ENCODE results near the gene SCGB3A1. TPM values are rescaled to one million over a fixed set of nuclear protein-coding genes. Genes with fewer than 3 reads are reported as not detected.

SCGB3A1 gene
- total and polyA plus RNA-seq, 9 of the 15 experiments (the other 6 are each of a cell fraction or from before 2014, with no cell fraction given) = 0.33 TPM; not detected in 8

DNA sequence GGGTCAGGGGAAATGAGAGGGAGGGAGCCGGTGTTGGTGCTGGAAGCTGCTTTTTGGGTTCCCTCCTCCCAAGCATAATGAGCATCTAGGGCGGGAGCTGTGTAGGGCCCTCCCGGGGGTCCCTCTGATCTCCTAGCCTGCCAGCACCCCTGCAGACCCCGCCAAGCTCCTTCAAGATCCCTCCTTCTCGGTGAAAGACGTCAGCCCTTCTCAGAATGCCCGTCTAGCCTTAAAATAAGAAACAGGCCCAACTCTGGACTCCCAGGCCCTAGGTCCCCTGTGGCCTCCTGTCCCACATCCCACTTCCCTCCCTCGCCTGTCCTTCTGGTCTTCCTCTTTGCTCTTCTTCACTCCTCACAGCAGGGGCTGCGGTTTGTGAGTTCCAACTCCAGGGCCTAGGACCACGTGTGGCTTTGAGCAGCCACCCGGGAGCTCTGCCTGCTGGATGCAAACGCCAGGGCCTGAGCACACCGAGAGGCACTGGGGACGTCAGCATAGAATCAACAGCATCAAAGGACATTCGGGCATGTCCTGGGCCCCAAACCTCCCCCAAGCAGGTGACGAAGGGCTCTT lies 8.8 kb upstream of the SCGB3A1 start:
- in situ Hi-C loops (cut with MboI) (no loop called here), intact Hi-C loops (cut with micrococcal nuclease) (loop anchor here (10.0 kb wide), 2 partner anchors 45 to 395 kb away; partner anchors contain the start of gene RASGEF1C)
- H3K9me1 ChIP-seq (ENCODE audit: control insufficient read depth, insufficient read depth, low read length) = no peaks in the 10 kb centered on the region
- H3K4me3 ChIP-seq = no peak overlapping the region
- no peak overlapping the region for H3K27ac ChIP-seq (ENCODE audit: extremely low read depth, low read depth, low read length)
- no peaks in the 10 kb centered on the region for H3K9me3 ChIP-seq (replicated peaks; ENCODE audit: control insufficient read depth, insufficient read depth, low read depth, low read length)
- ChIA-PET CTCF (ENCODE audit: low intra/inter-chr PET ratio) (interaction anchor here (0.6 kb wide), 1 partner anchor 20 kb away, joined by 3 read pairs; no protein-coding TSS in a partner anchor), POLR2A (no interaction called here)
- no peak overlapping the region for H3K4me2 ChIP-seq (ENCODE audit: insufficient read depth, low read length)
- H3K9ac ChIP-seq (ENCODE audit: insufficient read depth in 1 of 2, low read depth in 2 of 2, low read length in 2 of 2) = no peak overlapping the region
- TF ChIP-seq EZH2 (IDR thresholded peaks at IDR 0.05; ENCODE audit: borderline replicate concordance, low read depth, low read length) (no peak), ZNF507 (tag; conservative IDR thresholded peaks at IDR 0.05) (no peak), FUS (optimal IDR thresholded peaks at IDR 0.05; ENCODE audit: low read depth, low read length) (no peak), ZNF436 (CRISPR knock-in tag; IDR thresholded peaks at IDR 0.05) (no peak), MIER1 (IDR thresholded peaks at IDR 0.05; ENCODE audit: low read depth) (no peak), SRSF1 (IDR thresholded peaks at IDR 0.05; ENCODE audit: low read depth, low read length) (no peak), PHF8 (IDR thresholded peaks at IDR 0.05; ENCODE audit: borderline replicate concordance, low read length) (no peak), KLF6 (CRISPR knock-in tag; IDR thresholded peaks at IDR 0.05; ENCODE audit: borderline replicate concordance) (no peak), MCM5 (IDR thresholded peaks at IDR 0.05; ENCODE audit: low read depth) (no peak)
- no peaks in the 10 kb centered on the region for H3K36me3 ChIP-seq (ENCODE audit: control insufficient read depth, insufficient read depth, low read length)
- no peak for FAIRE-seq
- no peaks in the 10 kb centered on the region for H4K20me1 ChIP-seq (replicated peaks; ENCODE audit: control insufficient read depth, insufficient read depth, low read length)
- no peak for ATAC-seq
- peak overlapping the region; percentile 33; the same call in 1 of the 2 replicates for H2AFZ ChIP-seq (ENCODE audit: low read depth, low read length)
- peak in 1 of 4 experiments; percentile 5 for DNase-seq (ENCODE audit: extremely low read depth in 1 of 4, low spot score in 3 of 4)
- 47% methylated on average over 15 of the region's 16 CpGs for WGBS (ENCODE audit: insufficient coverage, low coverage, missing lambda C conversion rate)
- no TSS peak for BruUV-seq (replicated peaks)
- peaks cover under 1 to 55% of the 10 kb centered on the region in 2 experiments; a peak in 4 of 5 replicates for H3K4me1 ChIP-seq (replicated peaks in 1 of 2; ENCODE audit: control insufficient read depth in 2 of 2, insufficient read depth in 2 of 2, low read length in 2 of 2)
- H3K79me2 ChIP-seq (ENCODE audit: control insufficient read depth, insufficient read depth, low read length) = no peaks in the 10 kb centered on the region
- H3K27me3 ChIP-seq (ENCODE audit: control insufficient read depth in 2 of 2, insufficient read depth in 2 of 2, low read length in 2 of 2) = peaks cover 0 to 7% of the 10 kb centered on the region in 2 experiments; a peak in 2 of 5 replicates
